Measurements from ENCODE around the gene HOXD3.

Gene HOXD3

DNA sequence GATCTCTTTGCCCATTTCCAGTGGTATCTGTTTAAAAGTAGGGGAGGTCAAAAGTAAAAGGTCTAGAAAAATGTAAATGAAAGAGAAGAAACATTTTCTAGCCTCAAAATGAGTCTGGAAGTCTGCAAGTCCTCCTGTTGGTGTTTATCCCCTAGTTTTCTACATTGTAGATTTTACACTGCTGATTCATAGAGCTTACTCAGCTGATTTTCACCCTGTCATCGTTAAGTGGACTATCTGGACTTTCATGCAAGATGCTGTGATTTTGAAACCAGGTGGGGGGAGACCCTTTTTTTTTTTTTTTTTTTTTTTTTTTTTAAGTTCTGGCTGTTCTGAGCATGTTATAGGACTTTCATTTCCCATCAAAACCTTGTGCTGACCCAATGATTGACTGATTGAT, 10.3 kb downstream of the HOXD3 start:
- Mint-ChIP-seq H3K4me3 (no peak overlapping the region), H3K27me3 (ENCODE audit: low read depth) (peaks cover 79% of the 10 kb centered on the region), H3K36me3 (ENCODE audit: low read depth) (no peaks in the 10 kb centered on the region), H3K4me1 (ENCODE audit: low read depth) (no peaks in the 10 kb centered on the region), H3K27ac (no peak overlapping the region), H3K9me3 (peaks cover 7% of the 10 kb centered on the region)
- no peak for DNase-seq (ENCODE audit: low spot score)

- Mint-ChIP-seq H3K4me3 (no peak overlapping the region), H3K27ac (no peak overlapping the region), H3K9me3 (peaks cover 1% of the 10 kb centered on the region), H3K4me1 (ENCODE audit: low read depth) (no peaks in the 10 kb centered on the region), H3K27me3 (ENCODE audit: low read depth) (peaks cover 81% of the 10 kb centered on the region), H3K36me3 (ENCODE audit: low read depth) (peaks cover 4% of the 10 kb centered on the region)
- no peak for DNase-seq (ENCODE audit: low spot score)
These were observed 12.1 kb downstream of the HOXD3 start for GRCh38 chr2:176169181-176169580.

GRCh38 chr2:176169711-176170110, 12.6 kb downstream of the HOXD3 start:
- H3K9me3 Mint-ChIP-seq: no peaks in the 10 kb centered on the region
- H3K27ac Mint-ChIP-seq: no peak overlapping the region
- no peak for DNase-seq (ENCODE audit: low spot score)
- peaks cover 4% of the 10 kb centered on the region for H3K36me3 Mint-ChIP-seq (ENCODE audit: low read depth)
- no peak overlapping the region for H3K4me3 Mint-ChIP-seq
- peaks cover 81% of the 10 kb centered on the region for H3K27me3 Mint-ChIP-seq (ENCODE audit: low read depth)
- H3K4me1 Mint-ChIP-seq (ENCODE audit: low read depth): no peaks in the 10 kb centered on the region

DNA sequence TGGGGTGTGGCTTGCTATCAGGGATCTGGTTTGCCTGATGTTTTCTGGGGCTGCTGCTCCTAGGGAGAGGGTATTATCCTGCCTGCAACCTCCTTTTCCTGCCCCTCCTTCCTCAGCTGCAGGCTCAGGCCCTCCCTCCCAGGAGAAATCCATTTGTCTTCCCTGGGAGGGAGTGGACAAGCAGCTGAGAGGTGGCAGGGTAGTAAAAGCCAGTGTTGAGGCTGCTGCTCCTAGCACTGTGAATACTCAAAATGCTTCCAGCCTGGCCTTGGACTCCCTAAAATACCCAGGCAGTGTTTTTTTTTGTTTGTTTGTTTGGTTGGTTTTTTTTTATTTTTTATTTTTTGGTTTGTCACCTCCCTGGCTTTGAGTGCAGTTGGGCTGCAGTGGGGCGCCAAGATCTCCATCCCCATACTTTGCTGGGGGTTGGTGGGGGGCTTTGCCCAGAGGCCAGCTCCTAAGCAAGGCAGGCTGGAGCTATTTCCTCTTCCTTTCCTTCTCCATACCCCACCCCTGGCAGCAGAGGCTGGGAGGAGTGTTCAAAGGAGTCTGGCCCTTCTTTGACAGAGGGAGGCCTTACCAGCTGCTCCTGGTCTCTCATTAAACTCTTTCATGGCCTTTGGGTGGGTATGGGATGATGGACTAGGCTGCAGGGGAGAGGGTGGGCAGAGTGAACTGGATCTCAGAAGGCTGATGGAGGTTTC, 13.6 kb downstream of the HOXD3 start:
- Mint-ChIP-seq H3K27ac (no peak overlapping the region), H3K9me3 (no peaks in the 10 kb centered on the region), H3K4me1 (ENCODE audit: low read depth) (peaks cover 3% of the 10 kb centered on the region), H3K4me3 (no peak overlapping the region), H3K36me3 (ENCODE audit: low read depth) (peaks cover 4% of the 10 kb centered on the region), H3K27me3 (ENCODE audit: low read depth) (peaks cover 80% of the 10 kb centered on the region)
- no peak for DNase-seq (ENCODE audit: low spot score)

DNA sequence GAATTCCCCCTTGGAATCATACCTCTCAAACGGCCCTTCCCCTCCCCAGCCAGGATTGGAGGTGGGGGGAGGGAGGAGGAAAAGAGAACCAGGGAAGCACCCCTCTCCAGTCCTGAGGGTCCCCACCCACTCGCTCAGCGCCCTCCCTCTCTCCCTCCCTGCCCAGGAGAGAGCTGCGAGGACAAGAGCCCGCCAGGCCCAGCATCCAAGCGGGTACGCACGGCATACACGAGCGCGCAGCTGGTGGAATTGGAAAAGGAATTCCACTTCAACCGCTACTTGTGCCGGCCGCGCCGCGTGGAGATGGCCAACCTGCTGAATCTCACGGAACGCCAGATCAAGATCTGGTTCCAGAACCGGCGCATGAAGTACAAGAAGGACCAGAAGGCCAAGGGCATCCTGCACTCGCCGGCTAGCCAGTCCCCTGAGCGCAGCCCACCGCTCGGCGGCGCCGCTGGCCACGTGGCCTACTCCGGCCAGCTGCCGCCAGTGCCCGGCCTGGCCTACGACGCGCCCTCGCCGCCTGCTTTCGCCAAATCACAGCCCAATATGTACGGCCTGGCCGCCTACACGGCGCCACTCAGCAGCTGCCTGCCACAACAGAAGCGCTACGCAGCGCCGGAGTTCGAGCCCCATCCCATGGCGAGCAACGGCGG, 14.4 kb downstream of the HOXD3 start:
- H3K27ac Mint-ChIP-seq: no peak overlapping the region
- peaks cover 3% of the 10 kb centered on the region for H3K4me1 Mint-ChIP-seq (ENCODE audit: low read depth)
- H3K4me3 Mint-ChIP-seq: no peak overlapping the region
- peaks cover 80% of the 10 kb centered on the region for H3K27me3 Mint-ChIP-seq (ENCODE audit: low read depth)
- H3K36me3 Mint-ChIP-seq (ENCODE audit: low read depth): peaks cover 4% of the 10 kb centered on the region
- DNase-seq (ENCODE audit: low spot score): no peak
- H3K9me3 Mint-ChIP-seq: no peaks in the 10 kb centered on the region

DNA sequence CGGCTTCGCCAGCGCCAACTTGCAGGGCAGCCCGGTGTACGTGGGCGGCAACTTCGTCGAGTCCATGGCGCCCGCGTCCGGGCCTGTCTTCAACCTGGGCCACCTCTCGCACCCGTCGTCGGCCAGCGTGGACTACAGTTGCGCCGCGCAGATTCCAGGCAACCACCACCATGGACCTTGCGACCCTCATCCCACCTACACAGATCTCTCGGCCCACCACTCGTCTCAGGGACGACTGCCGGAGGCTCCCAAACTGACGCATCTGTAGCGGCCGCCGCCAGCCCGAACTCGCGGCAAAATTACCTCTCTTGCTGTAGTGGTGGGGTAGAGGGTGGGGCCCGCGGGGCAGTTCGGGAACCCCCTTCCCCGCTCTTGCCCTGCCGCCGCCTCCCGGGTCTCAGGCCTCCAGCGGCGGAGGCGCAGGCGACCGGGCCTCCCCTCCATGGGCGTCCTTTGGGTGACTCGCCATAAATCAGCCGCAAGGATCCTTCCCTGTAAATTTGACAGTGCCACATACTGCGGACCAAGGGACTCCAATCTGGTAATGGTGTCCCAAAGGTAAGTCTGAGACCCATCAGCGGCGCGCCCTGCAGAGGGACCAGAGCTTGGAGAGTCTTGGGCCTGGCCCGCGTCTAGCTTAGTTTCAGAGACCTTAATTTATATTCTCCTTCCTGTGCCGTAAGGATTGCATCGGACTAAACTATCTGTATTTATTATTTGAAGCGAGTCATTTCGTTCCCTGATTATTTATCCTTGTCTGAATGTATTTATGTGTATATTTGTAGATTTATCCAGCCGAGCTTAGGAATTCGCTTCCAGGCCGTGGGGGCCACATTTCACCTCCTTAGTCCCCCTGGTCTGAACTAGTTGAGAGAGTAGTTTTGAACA, 15.1 kb downstream of the HOXD3 start:
- H3K36me3 Mint-ChIP-seq (ENCODE audit: low read depth): peaks cover 4% of the 10 kb centered on the region
- DNase-seq (ENCODE audit: low spot score): no peak
- H3K4me1 Mint-ChIP-seq (ENCODE audit: low read depth): peaks cover 3% of the 10 kb centered on the region
- no peak overlapping the region for H3K27ac Mint-ChIP-seq
- H3K9me3 Mint-ChIP-seq: no peaks in the 10 kb centered on the region
- no peak overlapping the region for H3K4me3 Mint-ChIP-seq
- peaks cover 80% of the 10 kb centered on the region for H3K27me3 Mint-ChIP-seq (ENCODE audit: low read depth)

- Mint-ChIP-seq H3K9me3 (no peaks in the 10 kb centered on the region), H3K27me3 (ENCODE audit: low read depth) (peaks cover 79% of the 10 kb centered on the region), H3K27ac (no peak overlapping the region), H3K4me3 (no peak overlapping the region), H3K4me1 (ENCODE audit: low read depth) (peaks cover 5% of the 10 kb centered on the region), H3K36me3 (ENCODE audit: low read depth) (peaks cover 4% of the 10 kb centered on the region)
- no peak for DNase-seq (ENCODE audit: low spot score)
These were observed 15.9 kb downstream of the HOXD3 start for GRCh38 chr2:176172895-176173566.

GRCh38 chr2:176173567-176174381, 16.7 kb downstream of the HOXD3 start:
- Mint-ChIP-seq H3K4me1 (ENCODE audit: low read depth) (peaks cover 8% of the 10 kb centered on the region), H3K27me3 (ENCODE audit: low read depth) (peaks cover 86% of the 10 kb centered on the region), H3K4me3 (no peak overlapping the region), H3K27ac (no peak overlapping the region), H3K9me3 (no peaks in the 10 kb centered on the region), H3K36me3 (ENCODE audit: low read depth) (peaks cover 4% of the 10 kb centered on the region)
- no peak for DNase-seq (ENCODE audit: low spot score)

DNA sequence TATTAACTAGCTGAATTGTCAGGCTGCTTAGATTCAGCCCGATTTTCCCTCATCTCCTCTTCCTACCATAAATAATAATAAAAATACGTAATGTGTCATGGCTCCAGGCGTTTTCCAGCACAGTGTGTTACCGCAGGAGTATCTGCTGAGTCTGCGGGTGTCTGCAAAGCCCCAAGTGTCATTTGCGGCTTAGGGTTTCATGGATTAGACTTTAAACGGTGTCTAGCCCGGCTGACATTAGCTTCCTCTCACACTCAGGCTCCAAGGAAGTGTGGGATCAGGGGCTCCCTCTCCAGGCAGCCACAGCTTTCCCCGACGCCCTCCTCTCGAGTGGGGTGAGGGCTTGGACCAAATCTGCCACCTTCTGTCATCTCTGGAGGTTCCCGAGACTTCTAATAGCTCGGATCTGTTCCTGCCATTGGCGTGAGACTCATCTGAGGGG, 17.3 kb downstream of the HOXD3 start:
- no peak for DNase-seq (ENCODE audit: low spot score)
- peaks cover 8% of the 10 kb centered on the region for H3K4me1 Mint-ChIP-seq (ENCODE audit: low read depth)

GRCh38 chr2:176174824-176175708, 18.0 kb downstream of the HOXD3 start:
- Mint-ChIP-seq H3K36me3 (ENCODE audit: low read depth) (peaks cover 4% of the 10 kb centered on the region), H3K4me3 (no peak overlapping the region), H3K9me3 (no peaks in the 10 kb centered on the region), H3K4me1 (ENCODE audit: low read depth) (peaks cover 8% of the 10 kb centered on the region), H3K27me3 (ENCODE audit: low read depth) (peaks cover 89% of the 10 kb centered on the region), H3K27ac (no peak overlapping the region)
- DNase-seq (ENCODE audit: low spot score): no peak

More for the DNA sequence above, 17.3 kb downstream of the HOXD3 start:
- H3K27me3 Mint-ChIP-seq (ENCODE audit: low read depth): peaks cover 89% of the 10 kb centered on the region
- peaks cover 4% of the 10 kb centered on the region for H3K36me3 Mint-ChIP-seq (ENCODE audit: low read depth)
- H3K27ac Mint-ChIP-seq: no peak overlapping the region
- H3K9me3 Mint-ChIP-seq: no peaks in the 10 kb centered on the region
- H3K4me3 Mint-ChIP-seq: no peak overlapping the region

GRCh38 chr2:176175709-176176607, 18.9 kb downstream of the HOXD3 start:
- peaks cover 8% of the 10 kb centered on the region for H3K4me1 Mint-ChIP-seq (ENCODE audit: low read depth)
- no peak overlapping the region for H3K27ac Mint-ChIP-seq
- no peak overlapping the region for H3K4me3 Mint-ChIP-seq
- no peaks in the 10 kb centered on the region for H3K9me3 Mint-ChIP-seq
- H3K27me3 Mint-ChIP-seq (ENCODE audit: low read depth): peaks cover 90% of the 10 kb centered on the region
- DNase-seq (ENCODE audit: low spot score): no peak
- H3K36me3 Mint-ChIP-seq (ENCODE audit: low read depth): peaks cover 4% of the 10 kb centered on the region

All from T-helper 2 cell treated with Interferon-gamma antibody and Interleukin-4, amounts not matched to agents 5 μg/mL and 100 μg/mL, for 36 hours (primary cell).